HL-60 (cell line): ENCODE data around the gene SLC6A18.

Experiments
- POLR2AphosphoS5 ChIP-seq: IDR thresholded peaks from 2 replicates; pipeline ENCODE4 v1.6.1; 2012; ENCODE audit warnings: low read depth
- TF ChIP-seq, protein P1 (sequence below): IDR thresholded peaks from one replicate; pipeline ENCODE4 v1.5.1; 2011; ENCODE audit warnings: low read length, control low read depth, inconsistent platforms; ENCODE audit not compliant: insufficient read depth
- TF ChIP-seq, protein P2 (sequence below): IDR thresholded peaks from 2 replicates; pipeline ENCODE4 v1.6.1; 2012; ENCODE audit warnings: low read depth; ENCODE audit not compliant: insufficient replicate concordance

DNA sequence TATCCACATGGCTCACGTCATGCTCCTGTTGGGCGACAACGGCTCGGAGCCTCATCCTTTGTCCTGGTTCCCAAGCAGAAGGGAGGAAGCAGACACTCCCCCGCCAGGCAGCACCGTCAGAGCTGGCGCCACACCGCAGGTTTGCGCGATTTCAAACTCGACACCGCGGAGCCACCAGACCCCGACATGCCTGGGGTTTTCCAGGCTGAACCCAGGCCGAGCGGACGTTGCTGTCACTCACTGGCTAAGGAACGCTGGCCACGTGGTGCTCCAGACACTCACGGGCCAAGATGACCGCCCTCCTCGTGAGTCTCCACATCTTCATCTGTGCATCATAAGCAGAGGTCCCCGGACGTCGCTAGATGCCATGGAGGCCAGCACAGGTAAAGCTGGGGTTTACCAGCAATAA is 60.7 kb downstream of the SLC6A18 start:
- TF ChIP-seq, protein P1, sequence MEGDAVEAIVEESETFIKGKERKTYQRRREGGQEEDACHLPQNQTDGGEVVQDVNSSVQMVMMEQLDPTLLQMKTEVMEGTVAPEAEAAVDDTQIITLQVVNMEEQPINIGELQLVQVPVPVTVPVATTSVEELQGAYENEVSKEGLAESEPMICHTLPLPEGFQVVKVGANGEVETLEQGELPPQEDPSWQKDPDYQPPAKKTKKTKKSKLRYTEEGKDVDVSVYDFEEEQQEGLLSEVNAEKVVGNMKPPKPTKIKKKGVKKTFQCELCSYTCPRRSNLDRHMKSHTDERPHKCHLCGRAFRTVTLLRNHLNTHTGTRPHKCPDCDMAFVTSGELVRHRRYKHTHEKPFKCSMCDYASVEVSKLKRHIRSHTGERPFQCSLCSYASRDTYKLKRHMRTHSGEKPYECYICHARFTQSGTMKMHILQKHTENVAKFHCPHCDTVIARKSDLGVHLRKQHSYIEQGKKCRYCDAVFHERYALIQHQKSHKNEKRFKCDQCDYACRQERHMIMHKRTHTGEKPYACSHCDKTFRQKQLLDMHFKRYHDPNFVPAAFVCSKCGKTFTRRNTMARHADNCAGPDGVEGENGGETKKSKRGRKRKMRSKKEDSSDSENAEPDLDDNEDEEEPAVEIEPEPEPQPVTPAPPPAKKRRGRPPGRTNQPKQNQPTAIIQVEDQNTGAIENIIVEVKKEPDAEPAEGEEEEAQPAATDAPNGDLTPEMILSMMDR: no peak
- TF ChIP-seq POLR2AphosphoS5: no peak
- TF ChIP-seq, protein P2, sequence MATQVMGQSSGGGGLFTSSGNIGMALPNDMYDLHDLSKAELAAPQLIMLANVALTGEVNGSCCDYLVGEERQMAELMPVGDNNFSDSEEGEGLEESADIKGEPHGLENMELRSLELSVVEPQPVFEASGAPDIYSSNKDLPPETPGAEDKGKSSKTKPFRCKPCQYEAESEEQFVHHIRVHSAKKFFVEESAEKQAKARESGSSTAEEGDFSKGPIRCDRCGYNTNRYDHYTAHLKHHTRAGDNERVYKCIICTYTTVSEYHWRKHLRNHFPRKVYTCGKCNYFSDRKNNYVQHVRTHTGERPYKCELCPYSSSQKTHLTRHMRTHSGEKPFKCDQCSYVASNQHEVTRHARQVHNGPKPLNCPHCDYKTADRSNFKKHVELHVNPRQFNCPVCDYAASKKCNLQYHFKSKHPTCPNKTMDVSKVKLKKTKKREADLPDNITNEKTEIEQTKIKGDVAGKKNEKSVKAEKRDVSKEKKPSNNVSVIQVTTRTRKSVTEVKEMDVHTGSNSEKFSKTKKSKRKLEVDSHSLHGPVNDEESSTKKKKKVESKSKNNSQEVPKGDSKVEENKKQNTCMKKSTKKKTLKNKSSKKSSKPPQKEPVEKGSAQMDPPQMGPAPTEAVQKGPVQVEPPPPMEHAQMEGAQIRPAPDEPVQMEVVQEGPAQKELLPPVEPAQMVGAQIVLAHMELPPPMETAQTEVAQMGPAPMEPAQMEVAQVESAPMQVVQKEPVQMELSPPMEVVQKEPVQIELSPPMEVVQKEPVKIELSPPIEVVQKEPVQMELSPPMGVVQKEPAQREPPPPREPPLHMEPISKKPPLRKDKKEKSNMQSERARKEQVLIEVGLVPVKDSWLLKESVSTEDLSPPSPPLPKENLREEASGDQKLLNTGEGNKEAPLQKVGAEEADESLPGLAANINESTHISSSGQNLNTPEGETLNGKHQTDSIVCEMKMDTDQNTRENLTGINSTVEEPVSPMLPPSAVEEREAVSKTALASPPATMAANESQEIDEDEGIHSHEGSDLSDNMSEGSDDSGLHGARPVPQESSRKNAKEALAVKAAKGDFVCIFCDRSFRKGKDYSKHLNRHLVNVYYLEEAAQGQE: no peak
